ENCODE measurements around the gene ARL8B.

Gene ARL8B

GRCh38 chr3:5229414-5229813 lies 107.3 kb downstream of the ARL8B start:
- no peak for TF ChIP-seq POLR2A (IDR thresholded peaks at IDR 0.05; ENCODE audit: low read depth, low read length)
- FAIRE-seq (no peak), DNase-seq (ENCODE audit: insufficient read length, low spot score) (no peak)
